Measurements from ENCODE around the gene FYCO1. TPM values are rescaled to one million over a fixed set of nuclear protein-coding genes. Genes with fewer than 3 reads are reported as not detected.

FYCO1 gene
- polyA plus RNA-seq, 5 donors, result 18.2 to 21.5 (median 19.6) TPM

Other genes with a start within 250 kb of the FYCO1 start
- gene SLC6A20, start 199.3 kb downstream of the FYCO1 start, polyA plus RNA-seq (ENCODE audit: insufficient read depth in 1 of 5, insufficient read length in 5 of 5, low replicate concordance in 1 of 5), result 1 to 10 TPM in 4 of 5 donors, under 1 TPM in 1; 0.60 to 2.1 (median 1.4) TPM
- 10 to 100 TPM; 39.1 to 69.8 (median 58.7) TPM for gene LZTFL1, start 153.7 kb downstream of the FYCO1 start, polyA plus RNA-seq (ENCODE audit: insufficient read depth in 1 of 5, insufficient read length in 5 of 5, low replicate concordance in 1 of 5)
- under 1 TPM in 3 of 5 donors, not detected in 2; 0.10 to 0.12 (median 0.11) TPM for gene CCR9, start 109.3 kb downstream of the FYCO1 start, polyA plus RNA-seq (ENCODE audit: insufficient read depth in 1 of 5, insufficient read length in 5 of 5, low replicate concordance in 1 of 5)
- gene CXCR6, start 52.4 kb downstream of the FYCO1 start, polyA plus RNA-seq (ENCODE audit: insufficient read depth in 1 of 5, insufficient read length in 5 of 5, low replicate concordance in 1 of 5), result 1 to 10 TPM in 3 of 5 donors, under 1 TPM in 2; 0.40 to 1.4 (median 1.0) TPM
- gene XCR1, start 31.7 kb upstream of the FYCO1 start, polyA plus RNA-seq (ENCODE audit: insufficient read depth in 1 of 5, insufficient read length in 5 of 5, low replicate concordance in 1 of 5), result under 1 TPM; 0.15 to 0.88 (median 0.42) TPM
- 1 to 10 TPM; 4.9 to 9.3 (median 7.7) TPM for gene CCR1, start 212.5 kb upstream of the FYCO1 start, polyA plus RNA-seq (ENCODE audit: insufficient read depth in 1 of 5, insufficient read length in 5 of 5, low replicate concordance in 1 of 5)
- under 1 TPM in 4 of 5 donors, not detected in 1; 0.12 to 0.35 (median 0.21) TPM for gene CCR3, start 246.6 kb upstream of the FYCO1 start, polyA plus RNA-seq (ENCODE audit: insufficient read depth in 1 of 5, insufficient read length in 5 of 5, low replicate concordance in 1 of 5)

Data from right lung (tissue), 5 donors.